ENCODE results near the gene BRK1.

BRK1 gene

GRCh38 chr3:10121064-10121463, 5.6 kb downstream of the BRK1 start (continued):
- TF ChIP-seq MZF1 (tag by site-specific recombination; IDR thresholded peaks at IDR 0.05; ENCODE audit: borderline replicate concordance) (no peak), ZBTB49 (tag by site-specific recombination; IDR thresholded peaks at IDR 0.05; ENCODE audit: low read depth) (no peak), KLF8 (tag by site-specific recombination; IDR thresholded peaks at IDR 0.05) (no peak), ZNF707 (tag by site-specific recombination; IDR thresholded peaks at IDR 0.05) (no peak), ZNF621 (tag by site-specific recombination; IDR thresholded peaks at IDR 0.05) (no peak), ZNF239 (tag by site-specific recombination; IDR thresholded peaks at IDR 0.05) (no peak), SP3 (tag by site-specific recombination; IDR thresholded peaks at IDR 0.05) (no peak), ZNF19 (tag by site-specific recombination; IDR thresholded peaks at IDR 0.05; ENCODE audit: low read depth) (no peak)

- H3K4me3 ChIP-seq (ENCODE audit: low read depth, low read length) = no peak overlapping the region
- CTCF ChIA-PET = no interaction called here
These were observed 7.2 kb downstream of the BRK1 start for GRCh38 chr3:10122724-10123123.

More at GRCh38 chr3:10122724-10123123, 7.2 kb downstream of the BRK1 start:
- no peak overlapping the region for H3K27ac ChIP-seq (ENCODE audit: extremely low read depth, low read depth, low read length)
- H3K4me1 ChIP-seq (ENCODE audit: control insufficient read depth, insufficient read depth, low read length) = no peaks in the 10 kb centered on the region
- H3K36me3 ChIP-seq (ENCODE audit: control insufficient read depth in 2 of 2, insufficient read depth in 1 of 2, low read length in 2 of 2) = peaks cover 40 to 59% of the 10 kb centered on the region in 2 experiments
- POLR2A ChIA-PET = no interaction called here
- no peaks in the 10 kb centered on the region for H3K9me3 ChIP-seq (ENCODE audit: control insufficient read depth, insufficient read depth, low read depth, low read length)
- TF ChIP-seq GLI4 (tag by site-specific recombination; IDR thresholded peaks at IDR 0.05) = no peak
- TF ChIP-seq ZNF391 (tag by site-specific recombination; IDR thresholded peaks at IDR 0.05; ENCODE audit: borderline replicate concordance, low read depth) = no peak
- TF ChIP-seq ZBTB10 (tag by site-specific recombination; IDR thresholded peaks at IDR 0.05) = no peak
- no peak for TF ChIP-seq ZNF174 (tag by site-specific recombination; IDR thresholded peaks at IDR 0.05)
- TF ChIP-seq ZNF202 (tag by site-specific recombination; IDR thresholded peaks at IDR 0.05; ENCODE audit: borderline replicate concordance) = no peak
- TF ChIP-seq IKZF3 (tag by site-specific recombination; IDR thresholded peaks at IDR 0.05) = no peak
- TF ChIP-seq ZNF394 (tag by site-specific recombination; IDR thresholded peaks at IDR 0.05; ENCODE audit: borderline replicate concordance) = no peak
- no peak for TF ChIP-seq ZNF24 (tag by site-specific recombination; IDR thresholded peaks at IDR 0.05)
- no peak for TF ChIP-seq ZNF76 (tag by site-specific recombination; IDR thresholded peaks at IDR 0.05; ENCODE audit: borderline replicate concordance, low read depth)
- TF ChIP-seq SP7 (tag by site-specific recombination; IDR thresholded peaks at IDR 0.05) = no peak
- TF ChIP-seq AEBP2 (tag by site-specific recombination; IDR thresholded peaks at IDR 0.05; ENCODE audit: borderline replicate concordance) = no peak
- TF ChIP-seq ZNF670 (tag by site-specific recombination; IDR thresholded peaks at IDR 0.05; ENCODE audit: low read depth) = no peak
- TF ChIP-seq ZNF596 (tag by site-specific recombination; IDR thresholded peaks at IDR 0.05) = no peak
- no peak for TF ChIP-seq ZNF112 (tag by site-specific recombination; IDR thresholded peaks at IDR 0.05)
- TF ChIP-seq ZNF121 (tag by site-specific recombination; IDR thresholded peaks at IDR 0.05) = no peak
- no peak for TF ChIP-seq KLF7 (tag by site-specific recombination; IDR thresholded peaks at IDR 0.05; ENCODE audit: borderline replicate concordance)
- no peak for TF ChIP-seq ZNF48 (tag by site-specific recombination; IDR thresholded peaks at IDR 0.05)
- no peak for TF ChIP-seq ZNF362 (tag by site-specific recombination; IDR thresholded peaks at IDR 0.05)
- TF ChIP-seq REPIN1 (tag by site-specific recombination; IDR thresholded peaks at IDR 0.05; ENCODE audit: low read depth) = no peak
- TF ChIP-seq ZNF629 (tag by site-specific recombination; IDR thresholded peaks at IDR 0.05) = no peak

All from HEK293 (cell line).